Nephron progenitor cell (in vitro differentiated cells): ENCODE results near the gene ZNF385D.

Experiments
- DNase-seq: peaks from one replicate; pipeline ENCODE4 v3.0.0; 2021
- H3K27ac Mint-ChIP-seq: 2 replicates; pipeline ENCODE4 v1.8.0; 2021; ENCODE audit warnings: mild to moderate bottlenecking, moderate library complexity, mixed read lengths
- H3K27me3 Mint-ChIP-seq: 2 replicates; pipeline ENCODE4 v1.8.0; 2021; ENCODE audit warnings: mild to moderate bottlenecking, low read depth, mixed read lengths; ENCODE audit not compliant: poor library complexity
- H3K36me3 Mint-ChIP-seq: 2 replicates; pipeline ENCODE4 v1.8.0; 2021; ENCODE audit warnings: low read depth, mixed read lengths
- H3K4me1 Mint-ChIP-seq: 2 replicates; pipeline ENCODE4 v1.8.0; 2021; ENCODE audit warnings: mixed read lengths
- H3K4me3 Mint-ChIP-seq: 2 replicates; pipeline ENCODE4 v1.8.0; 2021; ENCODE audit warnings: mild to moderate bottlenecking, moderate library complexity, mixed read lengths
- H3K9me3 Mint-ChIP-seq: 2 replicates; pipeline ENCODE4 v1.8.0; 2021; ENCODE audit warnings: mild to moderate bottlenecking, moderate library complexity, mixed read lengths
- TF ChIP-seq, protein P1 (sequence below): fragments of 200-600 bp; sonication (generic); IDR thresholded peaks from 2 replicates; pipeline ENCODE4 v1.5.0; 2021; ENCODE audit warnings: antibody characterized with exemption

ZNF385D gene

DNA sequence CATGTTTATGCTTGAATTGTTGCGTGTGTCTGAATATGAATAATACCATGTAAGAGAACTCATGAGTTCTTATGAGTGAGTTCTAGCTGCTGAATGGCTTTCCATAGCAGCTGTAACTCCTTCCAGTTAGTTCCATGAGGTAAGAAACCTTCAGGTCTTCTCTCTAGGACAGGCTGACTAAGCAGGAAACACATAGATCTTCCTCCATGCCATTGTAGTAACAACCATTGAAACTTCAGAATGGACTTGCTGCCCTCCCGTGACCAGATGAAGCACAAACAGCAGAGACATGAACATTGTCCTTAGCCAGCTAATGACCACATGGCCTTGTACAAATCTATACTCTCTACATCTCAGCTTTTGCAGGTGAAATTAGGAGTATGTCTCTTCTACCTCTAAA, 200.0 kb downstream of the ZNF385D start:
- Mint-ChIP-seq H3K27ac (no peak overlapping the region), H3K36me3 (no peaks in the 10 kb centered on the region), H3K4me1 (no peaks in the 10 kb centered on the region), H3K4me3 (no peak overlapping the region), H3K27me3 (peaks cover 3% of the 10 kb centered on the region), H3K9me3 (peaks cover under 1% of the 10 kb centered on the region)
- TF ChIP-seq, protein P1, sequence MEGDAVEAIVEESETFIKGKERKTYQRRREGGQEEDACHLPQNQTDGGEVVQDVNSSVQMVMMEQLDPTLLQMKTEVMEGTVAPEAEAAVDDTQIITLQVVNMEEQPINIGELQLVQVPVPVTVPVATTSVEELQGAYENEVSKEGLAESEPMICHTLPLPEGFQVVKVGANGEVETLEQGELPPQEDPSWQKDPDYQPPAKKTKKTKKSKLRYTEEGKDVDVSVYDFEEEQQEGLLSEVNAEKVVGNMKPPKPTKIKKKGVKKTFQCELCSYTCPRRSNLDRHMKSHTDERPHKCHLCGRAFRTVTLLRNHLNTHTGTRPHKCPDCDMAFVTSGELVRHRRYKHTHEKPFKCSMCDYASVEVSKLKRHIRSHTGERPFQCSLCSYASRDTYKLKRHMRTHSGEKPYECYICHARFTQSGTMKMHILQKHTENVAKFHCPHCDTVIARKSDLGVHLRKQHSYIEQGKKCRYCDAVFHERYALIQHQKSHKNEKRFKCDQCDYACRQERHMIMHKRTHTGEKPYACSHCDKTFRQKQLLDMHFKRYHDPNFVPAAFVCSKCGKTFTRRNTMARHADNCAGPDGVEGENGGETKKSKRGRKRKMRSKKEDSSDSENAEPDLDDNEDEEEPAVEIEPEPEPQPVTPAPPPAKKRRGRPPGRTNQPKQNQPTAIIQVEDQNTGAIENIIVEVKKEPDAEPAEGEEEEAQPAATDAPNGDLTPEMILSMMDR, result no peak
- DNase-seq, result no peak

DNA sequence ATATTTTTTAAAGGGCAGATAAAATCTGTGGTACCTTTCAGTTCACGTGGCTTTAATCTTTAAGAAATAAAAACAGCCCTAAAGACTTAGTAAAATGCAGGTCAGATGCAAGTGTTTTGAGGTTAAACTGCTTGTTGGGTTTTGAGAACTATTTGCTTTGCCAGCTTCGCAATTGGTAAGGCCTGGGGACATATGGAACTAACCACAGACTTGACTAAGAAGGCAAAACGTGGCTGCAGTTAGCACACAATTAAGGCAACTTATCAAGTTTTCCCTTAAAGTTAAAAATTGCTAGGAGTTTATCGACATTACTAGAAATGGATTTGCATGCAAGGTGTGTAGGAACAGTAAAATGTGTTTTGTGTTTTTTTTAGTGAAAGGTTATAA, 206.9 kb downstream of the ZNF385D start:
- peaks cover 5% of the 10 kb centered on the region for H3K9me3 Mint-ChIP-seq
- H3K27me3 Mint-ChIP-seq, result no peaks in the 10 kb centered on the region
- no peaks in the 10 kb centered on the region for H3K4me1 Mint-ChIP-seq
- no peaks in the 10 kb centered on the region for H3K36me3 Mint-ChIP-seq
- no peak overlapping the region for H3K4me3 Mint-ChIP-seq
- TF ChIP-seq, protein P1, result no peak
- DNase-seq, result no peak
- no peak overlapping the region for H3K27ac Mint-ChIP-seq

DNA sequence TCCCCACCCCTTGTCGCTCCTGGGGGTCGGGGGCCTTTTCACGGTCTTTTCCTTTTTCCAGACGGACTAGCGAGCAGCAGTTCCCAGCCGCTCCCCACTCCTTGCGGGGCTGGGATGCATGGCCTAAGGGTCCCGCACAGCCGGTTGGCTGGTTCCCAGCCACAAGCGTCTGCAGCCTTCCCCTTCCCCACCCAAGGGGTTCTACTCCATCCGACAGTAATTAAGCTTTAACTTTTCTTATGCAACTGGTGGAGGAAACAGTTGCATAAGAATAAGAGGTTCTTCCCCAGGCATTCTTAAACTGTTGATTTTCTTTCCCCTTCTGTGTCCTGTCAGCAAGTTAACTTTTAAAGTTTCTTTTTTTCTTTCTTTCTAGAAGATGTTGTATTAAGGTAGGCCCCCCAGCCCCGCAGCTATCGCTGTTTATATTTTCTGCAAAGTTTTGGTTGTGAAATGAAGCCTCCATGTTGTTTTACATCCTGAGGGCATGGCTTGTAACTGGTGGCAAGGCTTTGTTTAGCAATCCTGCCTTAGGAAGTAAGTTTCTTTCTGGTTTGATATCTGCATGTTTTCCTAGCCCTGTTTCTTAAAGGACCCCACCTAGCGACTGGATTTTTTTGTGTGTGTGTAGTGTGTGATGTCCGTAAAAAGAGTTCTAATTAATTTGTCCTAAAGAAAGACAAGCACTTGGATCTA, 207.5 kb downstream of the ZNF385D start:
- H3K27ac Mint-ChIP-seq, result no peak overlapping the region
- peaks cover 5% of the 10 kb centered on the region for H3K9me3 Mint-ChIP-seq
- no peaks in the 10 kb centered on the region for H3K36me3 Mint-ChIP-seq
- no peak overlapping the region for H3K4me3 Mint-ChIP-seq
- no peaks in the 10 kb centered on the region for H3K4me1 Mint-ChIP-seq
- DNase-seq, result no peak
- TF ChIP-seq, protein P1, result no peak
- H3K27me3 Mint-ChIP-seq, result no peaks in the 10 kb centered on the region

DNA sequence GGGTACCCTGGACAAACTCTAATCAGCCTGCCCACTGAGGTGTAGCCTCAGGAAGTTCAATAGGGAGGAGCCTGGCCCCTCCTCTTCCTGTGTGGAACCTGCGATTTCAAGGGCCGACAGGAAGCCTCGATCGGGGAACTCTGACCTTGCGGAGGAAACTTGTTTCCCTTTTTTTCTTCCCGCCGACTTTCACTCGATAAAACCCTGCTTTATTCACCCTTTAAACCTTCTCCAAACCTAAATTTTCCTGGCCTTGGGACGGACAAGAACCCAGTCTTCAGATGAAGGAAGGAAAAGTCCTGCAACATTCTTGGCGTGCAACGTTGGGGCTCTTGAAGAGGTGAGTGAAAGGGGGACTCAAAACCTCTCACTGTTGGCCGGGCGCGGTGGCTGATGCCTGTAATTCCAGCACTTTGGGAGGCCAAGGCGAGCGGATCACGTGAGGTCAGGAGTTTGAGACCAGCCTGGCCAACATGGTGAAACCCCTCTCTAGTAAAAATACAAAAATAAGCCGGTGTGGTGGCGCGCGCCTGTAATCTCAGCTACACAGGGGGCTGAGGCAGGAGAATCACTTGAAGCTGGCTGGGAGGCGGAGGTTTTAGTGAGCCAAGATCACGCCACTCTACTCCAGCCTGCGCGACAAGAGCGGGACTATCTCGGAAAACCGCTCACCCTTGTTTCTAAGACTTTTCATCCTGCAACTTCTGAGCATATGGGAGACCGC, 208.2 kb downstream of the ZNF385D start:
- Mint-ChIP-seq H3K36me3 (no peaks in the 10 kb centered on the region), H3K9me3 (peaks cover 5% of the 10 kb centered on the region), H3K27me3 (no peaks in the 10 kb centered on the region), H3K27ac (no peak overlapping the region), H3K4me3 (no peak overlapping the region), H3K4me1 (no peaks in the 10 kb centered on the region)
- TF ChIP-seq, protein P1, result no peak
- DNase-seq, result no peak

DNA sequence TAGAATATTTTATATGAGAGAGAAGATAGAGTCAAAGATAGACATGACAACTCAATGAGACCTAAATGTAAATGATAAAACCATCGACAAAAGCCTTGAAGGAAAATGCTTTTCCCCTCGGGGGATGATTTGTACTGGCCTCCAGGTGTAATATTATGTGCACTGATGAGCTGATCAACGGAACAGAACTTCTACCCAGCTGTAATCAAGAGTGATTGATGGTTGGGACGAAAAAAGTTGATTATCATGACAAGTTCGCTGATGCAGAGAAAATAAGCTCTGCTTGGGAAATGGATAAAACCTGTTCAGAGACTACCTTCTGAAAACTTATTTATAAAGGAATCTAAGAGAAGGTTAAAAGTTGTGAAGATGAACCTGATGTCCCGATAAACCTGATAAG, 210.7 kb downstream of the ZNF385D start:
- no peak for DNase-seq
- Mint-ChIP-seq H3K4me3 (no peak overlapping the region), H3K36me3 (no peaks in the 10 kb centered on the region), H3K27ac (no peak overlapping the region), H3K27me3 (no peaks in the 10 kb centered on the region), H3K9me3 (peaks cover 5% of the 10 kb centered on the region), H3K4me1 (no peaks in the 10 kb centered on the region)
- TF ChIP-seq, protein P1, result no peak

DNA sequence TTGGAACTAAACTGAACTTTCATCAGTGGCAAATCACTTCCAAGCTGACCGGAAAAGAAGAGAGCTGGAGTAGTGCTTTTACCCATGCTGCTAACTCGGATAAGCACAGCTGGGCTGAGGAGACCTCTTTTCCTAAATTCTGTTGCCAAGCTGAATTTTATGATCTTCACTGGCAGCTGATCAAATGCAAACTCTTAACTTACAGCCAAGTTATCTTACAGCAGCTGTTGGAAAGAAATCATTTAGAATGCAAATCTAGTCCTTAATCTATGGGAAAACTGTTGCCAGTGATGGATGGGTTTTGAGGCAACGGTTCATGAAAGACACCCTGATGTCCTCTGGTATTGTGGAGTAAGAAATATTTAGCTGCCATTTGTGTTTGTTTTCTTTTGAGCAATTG, 216.5 kb downstream of the ZNF385D start:
- Mint-ChIP-seq H3K4me3 (no peak overlapping the region), H3K9me3 (no peaks in the 10 kb centered on the region), H3K36me3 (no peaks in the 10 kb centered on the region), H3K27me3 (peaks cover 4% of the 10 kb centered on the region), H3K27ac (no peak overlapping the region), H3K4me1 (peaks cover 11% of the 10 kb centered on the region)
- TF ChIP-seq, protein P1, result no peak
- no peak for DNase-seq
